GM21786 (cell line): ENCODE measurements around the gene HBD.

Experiments
- ATAC-seq: cut with Tn5 transposase; IDR thresholded peaks from one replicate; pipeline ENCODE4 v1.9.1; 2021; ENCODE audit not compliant: unreplicated experiment

Gene HBD

GRCh38 chr11:5192738-5193137 lies 41.5 kb downstream of the HBD start:
- ATAC-seq: no peak

GRCh38 chr11:5188201-5188600 lies 46.1 kb downstream of the HBD start:
- no peak for ATAC-seq
